GM15510 (cell line): ENCODE results near the gene SIGLEC15.

ENCODE experiments used
- POLR2A ChIP-seq: IDR thresholded peaks from 3 replicates; pipeline ENCODE4 v1.6.1; 2011; ENCODE audit warnings: borderline replicate concordance; ENCODE audit not compliant: insufficient read length; ENCODE audit errors: extremely low read depth

SIGLEC15 gene

DNA sequence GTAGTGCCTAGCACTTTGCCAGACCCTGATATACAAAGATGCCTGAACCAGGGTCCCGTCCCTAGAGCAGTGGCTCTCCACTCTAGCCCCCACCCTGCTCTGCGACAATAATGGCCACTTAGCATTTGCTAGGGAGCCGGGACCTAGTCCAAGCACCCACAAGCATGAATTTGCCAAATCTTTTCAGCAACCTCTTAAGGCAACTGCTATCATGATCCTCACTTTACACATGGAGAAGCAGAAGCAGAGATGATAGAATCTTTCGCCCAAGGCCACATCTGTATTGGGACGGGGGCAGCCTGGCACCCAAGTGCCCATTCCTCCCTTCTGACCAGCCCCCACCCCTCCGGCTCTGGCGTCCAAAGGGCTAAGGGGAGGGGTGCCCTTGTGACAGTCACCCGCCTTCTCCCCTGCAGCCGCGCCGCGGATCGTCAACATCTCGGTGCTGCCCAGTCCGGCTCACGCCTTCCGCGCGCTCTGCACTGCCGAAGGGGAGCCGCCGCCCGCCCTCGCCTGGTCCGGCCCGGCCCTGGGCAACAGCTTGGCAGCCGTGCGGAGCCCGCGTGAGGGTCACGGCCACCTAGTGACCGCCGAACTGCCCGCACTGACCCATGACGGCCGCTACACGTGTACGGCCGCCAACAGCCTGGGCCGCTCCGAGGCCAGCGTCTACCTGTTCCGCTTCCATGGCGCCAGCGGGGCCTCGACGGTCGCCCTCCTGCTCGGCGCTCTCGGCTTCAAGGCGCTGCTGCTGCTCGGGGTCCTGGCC is 13.0 kb downstream of the SIGLEC15 start:
- TF ChIP-seq POLR2A: no peak

DNA sequence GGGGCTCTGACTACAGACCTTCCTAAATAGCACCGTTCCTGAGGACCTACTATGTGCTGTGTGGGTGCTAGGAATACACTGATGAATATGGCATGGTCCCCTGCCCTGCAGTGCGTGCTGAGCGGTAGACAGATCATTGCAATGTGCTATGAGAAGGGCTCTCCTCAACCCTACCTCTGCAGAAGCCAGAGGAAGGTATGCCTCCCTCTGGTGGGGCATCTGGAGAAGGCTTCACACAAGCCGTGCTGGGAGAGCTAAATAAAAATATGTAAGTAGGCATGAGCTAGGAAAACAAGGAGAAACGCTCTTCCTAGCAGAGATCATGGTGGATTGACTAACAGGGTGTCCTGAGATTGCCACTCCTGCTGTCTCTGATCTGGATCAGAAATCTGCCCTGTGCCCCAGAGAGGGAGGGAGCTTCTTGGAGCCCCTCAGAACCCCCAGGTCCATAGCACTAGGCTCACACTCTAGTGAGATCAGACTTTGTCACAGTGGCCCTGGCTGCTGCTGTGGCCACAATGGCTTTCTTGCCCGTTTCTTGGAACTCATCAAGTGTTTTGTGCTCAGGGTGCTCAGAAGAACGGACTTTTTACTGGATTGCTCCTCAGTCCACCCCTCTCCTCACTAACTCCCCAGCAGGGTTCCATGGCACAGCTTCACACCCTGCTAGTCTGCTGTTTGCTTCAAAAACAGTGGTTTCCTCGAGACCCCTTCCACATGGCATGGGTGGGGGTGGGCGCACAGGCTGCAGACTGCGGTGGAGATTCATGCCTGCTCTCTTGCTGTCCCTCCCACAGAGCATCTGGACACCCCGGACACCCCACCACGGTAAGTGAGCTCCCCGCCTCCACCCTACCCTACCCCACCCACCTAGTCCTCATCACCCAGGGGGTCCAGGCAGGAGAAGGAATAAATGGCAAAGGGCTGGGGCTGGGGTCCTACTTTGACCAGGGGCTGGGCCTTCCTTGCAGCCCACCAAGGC is 14.2 kb downstream of the SIGLEC15 start:
- TF ChIP-seq POLR2A: no peak

DNA sequence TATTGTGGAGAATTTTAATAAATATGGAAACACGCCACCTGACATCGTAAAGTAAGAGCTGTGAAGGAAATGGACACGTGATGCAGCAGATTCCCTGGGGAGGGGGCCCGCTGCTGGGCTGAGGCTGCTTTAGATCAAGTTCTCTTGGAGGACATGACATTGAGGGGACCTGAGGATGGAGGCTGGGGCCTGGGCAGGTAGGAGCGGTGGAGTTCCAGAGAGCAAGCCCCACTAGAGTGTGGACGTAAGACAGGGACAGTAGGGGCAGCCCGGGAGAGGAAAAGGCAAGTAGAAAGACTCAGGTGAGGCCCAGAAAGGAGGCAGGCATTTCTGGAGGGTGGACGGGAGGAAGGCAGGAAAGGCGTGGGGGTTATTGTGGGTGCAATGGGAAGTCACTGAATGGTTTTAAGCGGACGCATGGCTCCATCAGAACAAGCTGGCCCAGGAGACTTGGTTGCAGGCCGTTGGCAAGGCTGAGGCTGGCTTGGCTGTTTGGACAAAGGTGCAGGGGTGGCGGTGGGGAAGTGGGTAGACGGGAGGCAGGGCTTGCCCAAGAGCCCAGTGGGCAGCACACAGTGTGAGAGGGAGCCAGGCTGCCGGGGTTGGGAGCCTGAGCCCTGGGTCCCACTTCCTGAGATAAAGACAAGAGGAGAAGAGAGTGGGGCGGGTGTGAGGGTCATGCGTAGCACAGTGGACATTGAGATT is 15.7 kb downstream of the SIGLEC15 start:
- no peak for TF ChIP-seq POLR2A

- TF ChIP-seq POLR2A: no peak
Observed at GRCh38 chr18:45841765-45842442, 16.4 kb downstream of the SIGLEC15 start.

- no peak for TF ChIP-seq POLR2A
Observed at GRCh38 chr18:45843019-45843418, 17.5 kb downstream of the SIGLEC15 start.

GRCh38 chr18:45844938-45845337 is 19.5 kb downstream of the SIGLEC15 start:
- TF ChIP-seq POLR2A: no peak

DNA sequence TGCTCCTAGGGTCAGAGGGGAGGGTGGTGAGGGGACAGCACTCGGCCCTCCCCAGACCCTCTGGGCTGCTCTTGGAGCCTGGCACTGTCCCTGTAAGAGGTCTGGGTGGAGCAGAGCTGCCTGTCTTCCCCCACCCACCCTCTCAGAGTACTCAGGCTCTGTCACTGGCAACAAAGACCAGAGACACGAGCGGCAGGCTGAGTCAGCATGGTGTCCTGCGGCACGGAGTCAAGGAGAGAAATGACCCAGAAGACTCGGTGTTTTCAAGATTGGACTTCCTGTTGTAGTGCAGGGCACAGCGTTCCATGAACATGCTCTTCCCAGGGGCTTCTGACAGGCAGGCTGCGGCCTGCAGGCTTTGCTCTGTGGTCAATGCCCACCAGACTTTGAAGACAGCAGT is 19.9 kb downstream of the SIGLEC15 start:
- TF ChIP-seq POLR2A: no peak

GRCh38 chr18:45847119-45847518 is 21.6 kb downstream of the SIGLEC15 start:
- TF ChIP-seq POLR2A: no peak

- TF ChIP-seq POLR2A: no peak
Observed at GRCh38 chr18:45849529-45849928, 24.1 kb downstream of the SIGLEC15 start.

- TF ChIP-seq POLR2A: no peak
Observed at GRCh38 chr18:45850021-45850420, 24.5 kb downstream of the SIGLEC15 start.

GRCh38 chr18:45851161-45851925 is 25.9 kb downstream of the SIGLEC15 start:
- no peak for TF ChIP-seq POLR2A

- TF ChIP-seq POLR2A: no peak
Observed at GRCh38 chr18:45852631-45853030, 27.2 kb downstream of the SIGLEC15 start.

DNA sequence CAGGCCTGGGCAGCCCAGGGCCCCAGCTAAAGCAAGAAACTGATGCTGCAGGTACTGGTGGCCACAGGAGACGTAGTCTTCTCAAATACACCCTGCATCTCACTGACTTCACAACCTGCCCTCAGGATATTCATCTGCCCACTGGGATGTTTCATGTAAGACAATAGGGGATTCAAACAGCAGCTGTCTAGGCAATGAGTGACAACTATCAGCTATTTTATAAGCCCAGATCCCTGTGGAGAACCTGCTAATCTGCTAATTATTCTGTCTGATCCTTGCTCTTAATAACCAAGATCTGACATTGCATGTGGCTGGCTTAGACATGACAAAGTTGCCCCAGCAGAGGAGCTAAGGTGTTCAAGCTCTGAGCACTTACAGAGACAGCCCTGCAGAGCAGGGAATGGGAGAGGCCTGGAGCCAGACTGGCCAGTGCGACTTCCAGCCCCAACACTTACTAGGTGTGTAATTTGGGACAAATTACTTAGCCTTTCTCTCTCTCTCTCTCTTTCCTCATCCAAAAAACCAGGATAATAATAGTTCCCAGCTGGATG is 28.6 kb downstream of the SIGLEC15 start:
- no peak for TF ChIP-seq POLR2A
